ENCODE data around the gene CYP46A1.

CYP46A1 gene

GRCh38 chr14:99718811-99719192, 34.7 kb downstream of the CYP46A1 start:
- no peak overlapping the region for H3K4me3 ChIP-seq (ENCODE audit: low read depth, low read length)
- no peak for TF ChIP-seq ELK4 (IDR thresholded peaks at IDR 0.05; ENCODE audit: borderline replicate concordance, low read depth, low read length)
- TF ChIP-seq ZNF610 (tag by site-specific recombination; IDR thresholded peaks at IDR 0.05; ENCODE audit: borderline replicate concordance) = no peak
- TF ChIP-seq TRIM28 (IDR thresholded peaks at IDR 0.05; ENCODE audit: borderline replicate concordance, low read length) = no peak
- TF ChIP-seq IKZF3 (tag by site-specific recombination; IDR thresholded peaks at IDR 0.05) = no peak
- no peak for TF ChIP-seq ZNF324 (tag by site-specific recombination; IDR thresholded peaks at IDR 0.05)
- no peak for TF ChIP-seq ZNF48 (tag by site-specific recombination; IDR thresholded peaks at IDR 0.05)
- TF ChIP-seq HOXA7 (CRISPR knock-in tag; IDR thresholded peaks at IDR 0.05; ENCODE audit: borderline replicate concordance) = no peak
- no peak for TF ChIP-seq BCL11B (tag by site-specific recombination; IDR thresholded peaks at IDR 0.05; ENCODE audit: low read depth)
- TF ChIP-seq ZNF623 (tag by site-specific recombination; IDR thresholded peaks at IDR 0.05) = no peak
- TF ChIP-seq ZBTB6 (tag by site-specific recombination; IDR thresholded peaks at IDR 0.05) = no peak
- no peak overlapping the region for H3K27ac ChIP-seq (ENCODE audit: extremely low read depth, low read depth, low read length)
- no peaks in the 10 kb centered on the region for H3K4me1 ChIP-seq (ENCODE audit: control insufficient read depth, insufficient read depth, low read length)
- ChIA-PET CTCF (interaction anchor here (1.0 to 1.4 kb wide), 2 partner anchors 11 to 194 kb away, joined by 3 to 4 read pairs; no protein-coding TSS in a partner anchor), POLR2A (interaction anchor here (0.7 kb wide), 1 partner anchor 419 kb away, joined by 6 read pairs; no protein-coding TSS in a partner anchor)
- no peaks in the 10 kb centered on the region for H3K9me3 ChIP-seq (ENCODE audit: control insufficient read depth, insufficient read depth, low read depth, low read length)
- no peaks in the 10 kb centered on the region for H3K36me3 ChIP-seq (ENCODE audit: control insufficient read depth in 2 of 2, insufficient read depth in 1 of 2, low read length in 2 of 2)

GRCh38 chr14:99720941-99721791, 37.1 kb downstream of the CYP46A1 start:
- Histone ChIP-seq H3K4me3 (ENCODE audit: low read depth, low read length) (no peak overlapping the region), H3K36me3 (ENCODE audit: control insufficient read depth in 2 of 2, insufficient read depth in 1 of 2, low read length in 2 of 2) (no peaks in the 10 kb centered on the region), H3K27ac (ENCODE audit: extremely low read depth, low read depth, low read length) (no peak overlapping the region), H3K4me1 (ENCODE audit: control insufficient read depth, insufficient read depth, low read length) (no peaks in the 10 kb centered on the region), H3K9me3 (ENCODE audit: control insufficient read depth, insufficient read depth, low read depth, low read length) (no peaks in the 10 kb centered on the region)
- POLR2A ChIA-PET = no interaction called here
- no peak for TF ChIP-seq ZNF121 (tag by site-specific recombination; IDR thresholded peaks at IDR 0.05)
- CTCF ChIA-PET = interaction anchor here (1.4 kb wide), 1 partner anchor 164 kb away, joined by 3 read pairs; no protein-coding TSS in a partner anchor

- Histone ChIP-seq H3K27ac (ENCODE audit: extremely low read depth, low read depth, low read length) (no peak overlapping the region), H3K4me1 (ENCODE audit: control insufficient read depth, insufficient read depth, low read length) (no peaks in the 10 kb centered on the region), H3K36me3 (ENCODE audit: control insufficient read depth in 2 of 2, insufficient read depth in 1 of 2, low read length in 2 of 2) (no peaks in the 10 kb centered on the region), H3K4me3 (ENCODE audit: low read depth, low read length) (no peak overlapping the region), H3K9me3 (ENCODE audit: control insufficient read depth, insufficient read depth, low read depth, low read length) (no peaks in the 10 kb centered on the region)
- TF ChIP-seq ZNF302 (tag by site-specific recombination; IDR thresholded peaks at IDR 0.05; ENCODE audit: low read depth) (no peak), ZNF768 (tag by site-specific recombination; IDR thresholded peaks at IDR 0.05) (peak; percentile 80; the same call in 1 of the 2 replicates), ZNF174 (tag by site-specific recombination; IDR thresholded peaks at IDR 0.05) (no peak)
- CTCF ChIA-PET = interaction anchor here (1.4 kb wide), 1 partner anchor 163 kb away, joined by 3 read pairs; no protein-coding TSS in a partner anchor
- POLR2A ChIA-PET = no interaction called here
Observed at GRCh38 chr14:99721792-99722516, 37.9 kb downstream of the CYP46A1 start.

GRCh38 chr14:99722741-99723140, 38.6 kb downstream of the CYP46A1 start:
- POLR2A ChIA-PET = no interaction called here
- Histone ChIP-seq H3K4me1 (ENCODE audit: control insufficient read depth, insufficient read depth, low read length) (no peaks in the 10 kb centered on the region), H3K4me3 (ENCODE audit: low read depth, low read length) (no peak overlapping the region), H3K9me3 (ENCODE audit: control insufficient read depth, insufficient read depth, low read depth, low read length) (no peaks in the 10 kb centered on the region), H3K27ac (ENCODE audit: extremely low read depth, low read depth, low read length) (no peak overlapping the region), H3K36me3 (ENCODE audit: control insufficient read depth in 2 of 2, insufficient read depth in 1 of 2, low read length in 2 of 2) (no peaks in the 10 kb centered on the region)
- CTCF ChIA-PET = interaction anchor here (0.7 kb wide), 1 partner anchor 28 kb away, joined by 3 read pairs; no protein-coding TSS in a partner anchor
- TF ChIP-seq ZNF184 (tag by site-specific recombination; IDR thresholded peaks at IDR 0.05) = peak; percentile 86
- no peak for TF ChIP-seq IKZF3 (tag by site-specific recombination; IDR thresholded peaks at IDR 0.05)
- TF ChIP-seq GLIS1 (tag by site-specific recombination; IDR thresholded peaks at IDR 0.05) = no peak
